Astrocyte (in vitro differentiated cells and primary cell): ENCODE measurements around the gene SLC4A9. TPM values are rescaled to one million over a fixed set of nuclear protein-coding genes. Genes with fewer than 3 reads are reported as not detected.

Source experiments
- DNase-seq: peaks from one replicate; pipeline ENCODE4 v3.0.0-alpha.2; 2010; ENCODE audit warnings: low read depth
- FAIRE-seq: peaks from 2 replicates; lab custom pipeline; 2011; peaks lifted over from hg19 to GRCh38; lab: Jason Lieb, UNC
- H2AFZ ChIP-seq: 2 replicates; pipeline ENCODE4 v1.6.0; 2012; ENCODE audit warnings: low read depth, low read length, inconsistent platforms
- H3K27ac ChIP-seq: 2 replicates; pipeline ENCODE4 v1.5.1; 2011; ENCODE audit warnings: low read depth, low read length, inconsistent platforms
- H3K27me3 ChIP-seq: 2 replicates; pipeline ENCODE4 v1.6.0; 2011; ENCODE audit warnings: low read length, inconsistent platforms; ENCODE audit not compliant: insufficient read depth
- H3K36me3 ChIP-seq: 2 replicates; pipeline ENCODE4 v1.5.1; 2011; ENCODE audit warnings: low read length, inconsistent platforms; ENCODE audit not compliant: insufficient read depth
- H3K4me1 ChIP-seq: 2 replicates; pipeline ENCODE4 v1.5.1; 2011; ENCODE audit warnings: low read length, inconsistent platforms; ENCODE audit not compliant: insufficient read depth
- H3K4me2 ChIP-seq: 2 replicates; pipeline ENCODE4 v1.6.0; 2012; ENCODE audit warnings: low read length, inconsistent platforms
- H3K4me3 ChIP-seq: 2 replicates; pipeline ENCODE4 v1.5.1; 2011; ENCODE audit warnings: low read depth, mild to moderate bottlenecking, low read length, inconsistent platforms; ENCODE audit not compliant: insufficient read depth
- H3K79me2 ChIP-seq: 2 replicates; pipeline ENCODE4 v1.6.0; 2012; ENCODE audit warnings: mild to moderate bottlenecking, low read length, inconsistent platforms; ENCODE audit not compliant: insufficient read depth
- H3K9ac ChIP-seq: 2 replicates; pipeline ENCODE4 v1.6.0; 2012; ENCODE audit warnings: mild to moderate bottlenecking, low read length, inconsistent platforms
- H3K9me3 ChIP-seq: 2 replicates; pipeline ENCODE4 v1.5.1; 2012; ENCODE audit warnings: low read depth, mild to moderate bottlenecking, low read length, inconsistent platforms; ENCODE audit not compliant: insufficient read depth
- H4K20me1 ChIP-seq: 2 replicates; pipeline ENCODE4 v1.6.0; 2012; ENCODE audit warnings: low read length, inconsistent platforms; ENCODE audit not compliant: insufficient read depth
- H3K27ac Mint-ChIP-seq: one replicate; pipeline ENCODE4 v1.8.0; 2021; ENCODE audit warnings: mild to moderate bottlenecking, mixed read lengths; ENCODE audit not compliant: unreplicated experiment
- H3K27me3 Mint-ChIP-seq: one replicate; pipeline ENCODE4 v1.8.0; 2021; ENCODE audit warnings: low read depth, mixed read lengths; ENCODE audit not compliant: unreplicated experiment
- H3K36me3 Mint-ChIP-seq: one replicate; pipeline ENCODE4 v1.8.0; 2021; ENCODE audit warnings: low read depth, mixed read lengths; ENCODE audit not compliant: unreplicated experiment
- H3K4me1 Mint-ChIP-seq: one replicate; pipeline ENCODE4 v1.8.0; 2021; ENCODE audit warnings: low read depth, mixed read lengths; ENCODE audit not compliant: unreplicated experiment
- H3K4me3 Mint-ChIP-seq: one replicate; pipeline ENCODE4 v1.8.0; 2021; ENCODE audit warnings: mild to moderate bottlenecking, moderate library complexity, mixed read lengths; ENCODE audit not compliant: unreplicated experiment
- H3K9me3 Mint-ChIP-seq: one replicate; pipeline ENCODE4 v1.8.0; 2021; ENCODE audit warnings: mild to moderate bottlenecking, mixed read lengths; ENCODE audit not compliant: unreplicated experiment
- CTCF ChIP-seq: IDR thresholded peaks from 2 replicates; pipeline ENCODE4 v1.5.1; 2011; ENCODE audit warnings: low read depth, mild to moderate bottlenecking, inconsistent platforms, low read length, moderate library complexity; ENCODE audit not compliant: insufficient read depth
- EZH2 ChIP-seq: IDR thresholded peaks from 2 replicates; pipeline ENCODE4 v1.6.1; 2012; ENCODE audit warnings: mild to moderate bottlenecking, low read length, inconsistent platforms; ENCODE audit not compliant: insufficient read depth
- total RNA-seq: library from RNA; stranded (reverse); gene quantifications from 2 replicates; pipeline ENCODE4 v1.2.1, GENCODE V29; 2021

The SLC4A9 gene
- total RNA-seq, 1 donor from 2014 or later: 0.25 TPM

GRCh38 chr5:140371356-140372151 lies 11.6 kb downstream of the SLC4A9 start:
- H3K4me1 Mint-ChIP-seq: no peaks in the 10 kb centered on the region

DNA sequence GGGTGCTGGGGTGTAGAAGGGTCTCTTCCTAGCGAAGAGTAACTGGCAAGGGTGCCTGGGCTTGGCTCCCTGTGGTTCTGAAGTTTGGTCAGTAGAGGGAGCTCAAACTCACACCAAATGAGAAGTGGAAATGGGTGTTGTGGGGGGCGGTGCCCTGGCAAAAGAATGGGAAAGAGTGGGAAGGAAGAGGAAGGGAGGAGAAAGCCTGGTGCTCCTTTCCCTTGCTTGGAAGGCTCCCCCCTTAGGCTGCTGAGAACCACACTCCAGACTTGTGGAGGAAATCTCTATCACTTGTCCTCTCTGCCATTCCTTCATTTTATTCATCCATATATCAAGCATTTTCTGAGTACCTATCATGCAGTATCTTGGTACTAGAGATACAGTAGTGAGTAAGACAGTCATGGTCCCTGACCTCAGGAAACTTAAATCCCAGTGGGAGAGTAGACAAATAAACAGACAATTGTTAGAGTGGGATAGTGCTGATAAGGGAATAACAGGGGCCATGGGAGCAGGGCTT lies 13.0 kb downstream of the SLC4A9 start:
- no peak overlapping the region for H3K4me3 ChIP-seq
- no peaks in the 10 kb centered on the region for H3K27me3 Mint-ChIP-seq
- no peaks in the 10 kb centered on the region for H3K79me2 ChIP-seq
- H3K36me3 Mint-ChIP-seq: peaks cover 1% of the 10 kb centered on the region
- no peak overlapping the region for H3K27ac ChIP-seq
- no peaks in the 10 kb centered on the region for H3K9me3 ChIP-seq
- no peak overlapping the region for H3K4me3 Mint-ChIP-seq
- TF ChIP-seq EZH2: no peak
- peak; percentile 72 for TF ChIP-seq CTCF
- H3K27me3 ChIP-seq: no peaks in the 10 kb centered on the region
- H3K9me3 Mint-ChIP-seq: no peaks in the 10 kb centered on the region
- H2AFZ ChIP-seq: peak overlapping the region; percentile 59
- H4K20me1 ChIP-seq: no peaks in the 10 kb centered on the region
- H3K4me2 ChIP-seq: no peak overlapping the region
- peak; percentile 53 for DNase-seq
- peak; percentile 56 for FAIRE-seq
- no peak overlapping the region for H3K9ac ChIP-seq
- no peak overlapping the region for H3K27ac Mint-ChIP-seq
- H3K4me1 Mint-ChIP-seq: no peaks in the 10 kb centered on the region
- no peaks in the 10 kb centered on the region for H3K36me3 ChIP-seq
- H3K4me1 ChIP-seq: no peaks in the 10 kb centered on the region

More at GRCh38 chr5:140371356-140372151, 11.6 kb downstream of the SLC4A9 start:
- Histone ChIP-seq H2AFZ (no peak overlapping the region), H3K27ac (no peak overlapping the region), H3K79me2 (no peaks in the 10 kb centered on the region), H3K4me1 (no peaks in the 10 kb centered on the region), H3K27me3 (no peaks in the 10 kb centered on the region), H3K4me2 (no peak overlapping the region), H3K36me3 (no peaks in the 10 kb centered on the region), H3K4me3 (no peak overlapping the region), H3K9ac (no peak overlapping the region), H3K9me3 (no peaks in the 10 kb centered on the region), H4K20me1 (no peaks in the 10 kb centered on the region)
- DNase-seq (no peak), FAIRE-seq (no peak)
- peaks cover under 1% of the 10 kb centered on the region for H3K27me3 Mint-ChIP-seq
- no peak for TF ChIP-seq CTCF
- no peak for TF ChIP-seq EZH2
- H3K27ac Mint-ChIP-seq: no peak overlapping the region
- H3K4me3 Mint-ChIP-seq: no peak overlapping the region
- no peaks in the 10 kb centered on the region for H3K9me3 Mint-ChIP-seq
- peaks cover 1% of the 10 kb centered on the region for H3K36me3 Mint-ChIP-seq

DNA sequence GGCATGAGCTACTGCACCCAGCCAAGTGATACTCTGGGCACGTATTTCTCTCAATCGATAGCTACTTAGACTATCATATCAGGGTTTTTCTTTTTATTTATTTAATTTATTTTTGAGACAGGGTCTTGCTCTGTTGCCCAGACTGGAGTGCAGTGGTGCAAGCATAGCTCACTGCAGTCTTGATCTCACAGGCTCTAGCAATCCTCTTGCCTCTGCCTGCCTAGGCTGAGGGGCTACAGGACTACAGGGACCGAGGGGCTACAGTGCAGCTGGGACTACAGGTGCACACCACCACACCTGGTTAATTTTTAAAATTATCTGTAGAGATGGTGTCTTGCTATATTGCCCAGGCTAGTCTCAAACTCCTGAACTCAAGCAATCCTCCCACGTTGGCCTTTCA lies 21.4 kb downstream of the SLC4A9 start:
- no peaks in the 10 kb centered on the region for H3K9me3 Mint-ChIP-seq
- no peak overlapping the region for H3K9ac ChIP-seq
- no peak for TF ChIP-seq EZH2
- no peak for TF ChIP-seq CTCF
- no peak overlapping the region for H3K27ac ChIP-seq
- H3K36me3 Mint-ChIP-seq: no peaks in the 10 kb centered on the region
- H4K20me1 ChIP-seq: no peaks in the 10 kb centered on the region
- DNase-seq: no peak
- H3K4me1 ChIP-seq: no peaks in the 10 kb centered on the region
- H2AFZ ChIP-seq: no peak overlapping the region
- FAIRE-seq: no peak
- H3K4me3 ChIP-seq: no peak overlapping the region
- no peaks in the 10 kb centered on the region for H3K4me1 Mint-ChIP-seq
- H3K36me3 ChIP-seq: no peaks in the 10 kb centered on the region
- no peaks in the 10 kb centered on the region for H3K9me3 ChIP-seq
- no peak overlapping the region for H3K4me2 ChIP-seq
- H3K4me3 Mint-ChIP-seq: no peak overlapping the region
- H3K27ac Mint-ChIP-seq: no peak overlapping the region
- no peaks in the 10 kb centered on the region for H3K27me3 ChIP-seq
- H3K27me3 Mint-ChIP-seq: no peaks in the 10 kb centered on the region
- no peaks in the 10 kb centered on the region for H3K79me2 ChIP-seq
